ENCODE data around the gene GNA14.
"Not testable (repeated sequence)": the region's sequence is repeated elsewhere in the genome, so short reads cannot be mapped to it uniquely, and the experiment has no call there.

The GNA14 gene

GRCh38 chr9:77534376-77535057 lies 113.6 kb downstream of the GNA14 start:
- no peak for DNase-seq (ENCODE audit: low read depth)

- no peak for DNase-seq (ENCODE audit: low read depth)
Observed at GRCh38 chr9:77533671-77534070, 114.5 kb downstream of the GNA14 start.

- DNase-seq (ENCODE audit: low read depth): no peak
Observed at GRCh38 chr9:77532607-77533006, 115.5 kb downstream of the GNA14 start.

GRCh38 chr9:77531400-77531799 lies 116.7 kb downstream of the GNA14 start:
- no peak for DNase-seq (ENCODE audit: low read depth)

- DNase-seq (ENCODE audit: low read depth): no peak
Observed at GRCh38 chr9:77523891-77524290, 124.2 kb downstream of the GNA14 start.

GRCh38 chr9:77521091-77521490 lies 127.0 kb downstream of the GNA14 start:
- DNase-seq (ENCODE audit: low read depth): no peak

- no peak for DNase-seq (ENCODE audit: low read depth)
Observed at GRCh38 chr9:77518688-77519087, 129.4 kb downstream of the GNA14 start.

- DNase-seq (ENCODE audit: low read depth): no peak
Observed at GRCh38 chr9:77516781-77517180, 131.3 kb downstream of the GNA14 start.

GRCh38 chr9:77514886-77515711 lies 133.0 kb downstream of the GNA14 start:
- DNase-seq (ENCODE audit: low read depth): peak; percentile 76

GRCh38 chr9:77513457-77513856 lies 134.7 kb downstream of the GNA14 start:
- DNase-seq (ENCODE audit: low read depth): no peak

- DNase-seq (ENCODE audit: low read depth): no peak
Observed at GRCh38 chr9:77512876-77513275, 135.2 kb downstream of the GNA14 start.

- DNase-seq (ENCODE audit: low read depth): no peak
Observed at GRCh38 chr9:77511525-77511924, 136.6 kb downstream of the GNA14 start.

GRCh38 chr9:77510666-77511065 lies 137.5 kb downstream of the GNA14 start:
- no peak for DNase-seq (ENCODE audit: low read depth)

- DNase-seq (ENCODE audit: low read depth): no peak
Observed at GRCh38 chr9:77508396-77508795, 139.7 kb downstream of the GNA14 start.

GRCh38 chr9:77507212-77507961 lies 140.7 kb downstream of the GNA14 start:
- DNase-seq (ENCODE audit: low read depth): no peak

- DNase-seq (ENCODE audit: low read depth): no peak
Observed at GRCh38 chr9:77505232-77505631, 142.9 kb downstream of the GNA14 start.

- no peak for DNase-seq (ENCODE audit: low read depth)
Observed at GRCh38 chr9:77502568-77502967, 145.6 kb downstream of the GNA14 start.

- no peak for DNase-seq (ENCODE audit: low read depth)
Observed at GRCh38 chr9:77498891-77499290, 149.2 kb downstream of the GNA14 start.

- DNase-seq (ENCODE audit: low read depth): no peak
Observed at GRCh38 chr9:77497322-77498198, 150.6 kb downstream of the GNA14 start.

GRCh38 chr9:77495834-77496671 lies 152.1 kb downstream of the GNA14 start:
- peak; percentile 23 for DNase-seq (ENCODE audit: low read depth)

GRCh38 chr9:77490279-77490678 lies 157.8 kb downstream of the GNA14 start:
- not testable (repeated sequence) for DNase-seq (ENCODE audit: low read depth)

Data from ELR (cell line).